Breast epithelium (tissue), 4 donors: ENCODE results near the gene RAD21L1. TPM values are rescaled to one million over a fixed set of nuclear protein-coding genes. Genes with fewer than 3 reads are reported as not detected.
"Not testable (repeated sequence)": the region's sequence is repeated elsewhere in the genome, so short reads cannot be mapped to it uniquely, and the experiment has no call there.

Source experiments
- DNase-seq, 2 donors: peaks; one replicate each; pipeline ENCODE4 v3.0.0-alpha.2; 2019; ENCODE audit warnings: low spot score in 2 of 2
- H3K27ac ChIP-seq, 2 donors: fragments of 200-600 bp; sonication (generic) in 1 of 2; one replicate each; pipeline ENCODE4 v1.5.1; 2016 to 2019; ENCODE audit warnings: mild to moderate bottlenecking in 1 of 2
- H3K27me3 ChIP-seq, 2 donors: fragments of 200-600 bp; sonication (generic) in 1 of 2; one replicate each; pipeline versions ENCODE4 v1.5.1 to v1.6.0; 2017 to 2019; ENCODE audit warnings: control low read depth in 1 of 2, mild to moderate bottlenecking in 1 of 2
- H3K36me3 ChIP-seq: fragments of 200-600 bp; one replicate; pipeline ENCODE4 v1.5.1; 2019
- H3K4me1 ChIP-seq, 2 donors: fragments of 200-600 bp; sonication (generic); one replicate each; pipeline ENCODE4 v1.5.1; 2016 to 2019; ENCODE audit warnings: control low read depth in 1 of 2
- H3K4me3 ChIP-seq, 3 donors: fragments of 200-600 bp; sonication (generic); 1 replicate in 2 of 3; 2 replicates in 1 of 3; pipeline ENCODE4 v1.5.1; 2016 to 2019; ENCODE audit warnings: mild to moderate bottlenecking in 3 of 3, moderate library complexity in 2 of 3
- H3K9me3 ChIP-seq, 2 donors: fragments of 200-600 bp; sonication (generic) in 1 of 2; one replicate each; pipeline ENCODE4 v1.5.1; 2016 to 2019; ENCODE audit warnings: control low read depth in 1 of 2
- CTCF ChIP-seq, 3 donors: fragments of 450-650 bp; IDR thresholded peaks; one replicate each; pipeline ENCODE4 v1.5.1; 2016 to 2017; ENCODE audit warnings: antibody characterized with exemption in 3 of 3, mild to moderate bottlenecking in 3 of 3, moderate library complexity in 3 of 3
- POLR2A ChIP-seq: fragments of 450-650 bp; IDR thresholded peaks from one replicate; pipeline ENCODE4 v1.6.1; 2016; ENCODE audit warnings: antibody characterized with exemption, mild to moderate bottlenecking, moderate library complexity
- POLR2AphosphoS5 ChIP-seq, 3 donors: sonication (generic); formaldehyde crosslinking; IDR thresholded peaks; one replicate each; pipeline ENCODE4 v1.6.1; 2017; ENCODE audit warnings: antibody characterized with exemption in 3 of 3
- intact Hi-C: fragments of 100-400 bp; cut with DNase I; formaldehyde crosslinking; loops from one replicate; pipeline ENCODE4 v1.15.1; 2023; ENCODE audit warnings: low total_unique reads
- total RNA-seq, 3 donors: library from RNA; depleted of rRNA; stranded (reverse); fragments of >200 nt; gene quantifications; one replicate each; pipeline ENCODE4 v1.1.0, GENCODE V29; 2016

Gene RAD21L1
- total RNA-seq, 3 donors from 2014 or later: not detected

DNA sequence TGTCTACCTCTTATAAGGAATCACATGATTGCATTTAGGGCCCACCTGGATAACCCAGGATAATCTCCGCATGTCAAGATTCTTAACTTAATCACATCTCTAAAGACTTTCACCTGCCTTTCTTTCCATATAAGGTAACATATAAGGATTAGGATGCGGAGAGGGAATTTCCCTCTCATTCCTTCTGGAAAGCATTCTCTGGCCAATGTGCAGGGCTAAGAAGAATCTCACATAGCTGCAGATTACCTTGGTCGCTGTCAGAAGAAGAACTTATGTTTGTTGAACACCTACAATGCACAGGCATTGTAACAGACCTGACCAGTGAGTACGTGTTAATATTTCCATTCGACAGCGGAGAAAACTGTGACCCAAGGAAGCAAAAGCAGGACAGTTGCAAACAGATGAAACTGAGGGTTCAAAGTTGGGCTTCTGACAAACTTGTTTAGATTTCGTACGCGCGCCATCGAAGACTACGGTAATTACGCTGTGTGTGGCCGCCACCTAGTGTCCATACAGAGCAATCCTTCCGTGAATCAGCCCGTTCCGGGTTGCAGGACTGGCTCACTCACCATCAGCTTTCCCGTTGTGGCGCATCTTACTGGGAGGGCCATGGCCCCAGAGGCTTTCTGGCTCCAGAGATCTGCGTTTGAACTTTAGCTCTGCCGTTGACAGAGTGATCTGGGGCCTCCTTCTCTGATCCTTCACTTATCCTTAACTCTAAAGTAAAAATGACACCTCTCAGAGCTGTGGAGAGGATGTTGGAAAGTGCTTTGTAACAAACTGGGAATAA is 13.0 kb upstream of the RAD21L1 start:
- peak overlapping the region in 1 of 3 donors; percentile 27 for H3K4me3 ChIP-seq
- H3K36me3 ChIP-seq: no peaks in the 10 kb centered on the region
- intact Hi-C loops: no loop called here
- H3K27ac ChIP-seq: no peak overlapping the region
- peak in 1 of 2 donors; percentile 38 for DNase-seq
- H3K9me3 ChIP-seq: no peaks in the 10 kb centered on the region
- H3K27me3 ChIP-seq: peaks cover 0 to 10% of the 10 kb centered on the region in 2 donors
- no peaks in the 10 kb centered on the region for H3K4me1 ChIP-seq
- no peak for TF ChIP-seq POLR2A
- peak; percentile 53 to 76 (median 70) for TF ChIP-seq CTCF (IDR thresholded peaks at IDR 0.05)
- no peak for TF ChIP-seq POLR2AphosphoS5 (IDR thresholded peaks at IDR 0.05)

DNA sequence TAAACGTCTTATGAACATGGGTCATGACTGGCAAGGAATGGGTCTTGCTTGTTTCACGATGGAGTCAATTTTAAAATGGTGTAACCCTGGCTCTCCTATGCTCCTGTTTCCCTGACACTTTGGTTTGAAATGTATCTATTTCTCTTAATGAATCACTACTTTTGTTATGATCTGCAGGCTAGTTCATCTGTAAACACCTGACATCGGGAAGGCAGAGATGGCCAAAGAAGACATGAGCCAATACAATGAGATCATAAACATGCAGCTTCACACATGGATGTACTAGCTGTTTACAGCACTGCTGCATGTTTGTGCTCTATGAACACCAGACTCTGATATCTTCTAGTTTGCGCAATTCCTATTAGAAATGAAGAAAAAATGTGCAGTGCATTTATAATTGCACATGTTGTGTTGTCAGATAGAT is 11.0 kb upstream of the RAD21L1 start:
- H3K27ac ChIP-seq: no peak overlapping the region
- H3K27me3 ChIP-seq: peaks cover 0 to 10% of the 10 kb centered on the region in 2 donors
- H3K36me3 ChIP-seq: no peaks in the 10 kb centered on the region
- no peak overlapping the region for H3K4me3 ChIP-seq
- TF ChIP-seq POLR2AphosphoS5 (IDR thresholded peaks at IDR 0.05) (no peak), CTCF (IDR thresholded peaks at IDR 0.05) (no peak), POLR2A (no peak)
- no peaks in the 10 kb centered on the region for H3K4me1 ChIP-seq
- intact Hi-C loops: no loop called here
- H3K9me3 ChIP-seq: no peaks in the 10 kb centered on the region
- DNase-seq: no peak

DNA sequence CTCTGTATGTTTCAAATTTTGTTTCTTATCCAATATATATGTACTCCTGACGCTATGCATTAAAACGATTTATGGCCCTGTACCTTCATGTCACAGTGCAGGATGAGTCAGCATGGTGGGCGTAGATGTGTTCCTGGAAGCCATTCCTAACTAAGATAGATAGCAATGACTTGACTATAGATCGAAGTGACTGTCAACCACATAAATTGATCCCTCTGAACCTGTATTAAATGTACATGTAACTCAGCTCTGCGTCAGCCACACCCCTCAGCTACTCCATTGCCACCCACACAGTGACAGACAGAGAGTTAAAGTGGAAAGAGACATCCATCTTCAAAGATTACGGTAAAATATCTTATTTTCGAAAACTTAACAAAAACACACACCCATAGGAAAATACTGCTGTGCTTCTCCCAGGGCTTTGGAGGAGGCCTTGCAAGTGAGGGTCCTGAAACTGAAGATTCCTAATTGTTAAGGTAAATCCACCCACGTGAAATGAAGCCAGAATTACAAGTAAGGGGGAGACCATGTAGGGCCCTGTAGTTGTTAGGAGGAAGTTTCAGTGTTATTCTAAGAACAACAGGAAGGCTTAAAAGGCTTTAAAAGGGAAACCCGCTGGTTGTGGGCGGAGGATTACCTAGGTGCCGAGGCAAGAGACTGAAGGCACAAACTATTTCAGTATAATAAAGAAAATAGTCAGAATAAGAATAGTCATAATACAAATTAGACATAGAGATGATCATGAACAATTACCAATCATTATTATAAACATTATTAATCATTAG is 10.3 kb upstream of the RAD21L1 start:
- Histone ChIP-seq H3K9me3 (no peaks in the 10 kb centered on the region), H3K36me3 (no peaks in the 10 kb centered on the region), H3K27me3 (peaks cover 0 to 10% of the 10 kb centered on the region in 2 donors), H3K4me1 (no peaks in the 10 kb centered on the region), H3K27ac (no peak overlapping the region), H3K4me3 (no peak overlapping the region)
- no peak for DNase-seq
- intact Hi-C loops: no loop called here
- TF ChIP-seq POLR2AphosphoS5 (IDR thresholded peaks at IDR 0.05) (no peak), CTCF (IDR thresholded peaks at IDR 0.05) (no peak), POLR2A (no peak)

DNA sequence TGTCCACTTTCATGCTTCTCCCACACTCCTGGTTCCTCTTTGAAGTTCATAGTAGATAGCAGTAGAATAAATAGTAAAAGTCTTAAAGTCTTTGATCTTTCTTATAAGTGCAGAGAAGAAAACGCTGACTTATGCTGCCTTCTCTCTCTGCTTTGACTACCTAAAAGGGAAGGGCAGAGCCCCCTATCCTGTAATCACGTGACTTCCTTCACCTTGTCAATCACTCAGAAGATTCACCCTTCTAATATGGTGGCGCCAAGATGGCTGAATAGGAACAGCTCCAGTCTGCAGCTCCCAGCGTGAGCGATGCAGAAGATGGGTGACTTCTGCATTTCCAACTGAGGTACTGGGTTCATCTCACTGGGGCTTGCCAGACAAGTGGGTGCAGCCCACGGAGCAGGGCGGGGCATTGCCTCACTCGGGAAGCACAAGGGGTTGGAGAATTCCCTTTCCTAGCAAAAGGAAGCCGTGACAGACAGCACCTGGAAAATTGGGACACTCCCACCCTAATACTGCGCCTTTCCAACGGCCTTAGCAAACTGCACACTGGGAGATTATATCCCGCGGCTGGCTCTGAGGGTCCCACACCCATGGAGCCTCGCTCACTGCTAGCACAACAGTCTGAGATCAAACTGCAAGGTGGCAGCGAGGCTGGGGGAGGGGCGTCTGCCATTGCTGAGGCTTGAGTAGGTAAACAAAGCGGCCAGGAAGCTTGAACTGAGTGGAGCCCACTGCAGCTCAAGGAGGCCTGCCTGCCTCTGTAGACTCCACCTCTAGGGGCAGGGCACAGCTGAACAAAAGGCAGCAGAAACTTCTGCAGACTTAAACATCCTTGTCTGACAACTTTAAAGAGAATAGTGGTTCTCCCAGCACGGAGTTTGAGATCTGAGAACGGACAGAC is 9.1 kb upstream of the RAD21L1 start:
- H3K36me3 ChIP-seq, DNase-seq, H3K4me1 ChIP-seq, intact Hi-C loops, H3K27ac ChIP-seq, H3K9me3 ChIP-seq, H3K4me3 ChIP-seq: not testable (repeated sequence)
- peaks cover 0 to 10% of the 10 kb centered on the region in 2 donors for H3K27me3 ChIP-seq

DNA sequence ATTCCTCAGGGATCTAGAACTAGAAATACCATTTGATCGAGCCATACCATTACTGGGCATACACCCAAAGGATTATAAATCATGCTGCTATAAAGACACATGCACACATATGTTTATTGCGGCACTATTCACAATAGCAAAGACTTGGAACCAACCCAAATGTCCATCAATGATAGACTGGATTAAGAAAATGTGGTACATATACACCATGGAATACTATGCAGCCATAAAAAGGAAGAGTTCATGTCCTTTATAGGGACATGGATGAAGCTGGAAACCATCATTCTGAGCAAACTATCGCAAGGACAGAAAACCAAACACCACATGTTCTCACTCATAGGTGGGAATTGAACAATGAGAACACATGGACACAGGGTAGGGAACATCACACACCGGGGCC is 3.1 kb upstream of the RAD21L1 start:
- H3K27me3 ChIP-seq: peaks cover 0 to 13% of the 10 kb centered on the region in 2 donors
- intact Hi-C loops, DNase-seq: not testable (repeated sequence)

More for the DNA sequence above, 3.1 kb upstream of the RAD21L1 start:
- H3K9me3 ChIP-seq, H3K4me3 ChIP-seq, H3K27ac ChIP-seq, H3K36me3 ChIP-seq, H3K4me1 ChIP-seq: not testable (repeated sequence)
